ENCODE results near the gene STX3. TPM values are rescaled to one million over a fixed set of nuclear protein-coding genes. Genes with fewer than 3 reads are reported as not detected.
A peak's percentile ranks its signal among the peaks of the same experiment; 100 is the strongest.

Gene STX3
- total and polyA plus RNA-seq, 8 donors = 12.1 to 21.5 (median 15.3) TPM

GRCh38 chr11:59746111-59746510 lies 9.1 kb upstream of the STX3 start:
- intact Hi-C loops (cut with DNase I) = no loop called here
- no peak for DNase-seq
- H3K27me3 ChIP-seq = peaks cover 0 to 3% (median 0%) of the 10 kb centered on the region in 4 donors
- ATAC-seq = no peak
- TF ChIP-seq, protein P1, sequence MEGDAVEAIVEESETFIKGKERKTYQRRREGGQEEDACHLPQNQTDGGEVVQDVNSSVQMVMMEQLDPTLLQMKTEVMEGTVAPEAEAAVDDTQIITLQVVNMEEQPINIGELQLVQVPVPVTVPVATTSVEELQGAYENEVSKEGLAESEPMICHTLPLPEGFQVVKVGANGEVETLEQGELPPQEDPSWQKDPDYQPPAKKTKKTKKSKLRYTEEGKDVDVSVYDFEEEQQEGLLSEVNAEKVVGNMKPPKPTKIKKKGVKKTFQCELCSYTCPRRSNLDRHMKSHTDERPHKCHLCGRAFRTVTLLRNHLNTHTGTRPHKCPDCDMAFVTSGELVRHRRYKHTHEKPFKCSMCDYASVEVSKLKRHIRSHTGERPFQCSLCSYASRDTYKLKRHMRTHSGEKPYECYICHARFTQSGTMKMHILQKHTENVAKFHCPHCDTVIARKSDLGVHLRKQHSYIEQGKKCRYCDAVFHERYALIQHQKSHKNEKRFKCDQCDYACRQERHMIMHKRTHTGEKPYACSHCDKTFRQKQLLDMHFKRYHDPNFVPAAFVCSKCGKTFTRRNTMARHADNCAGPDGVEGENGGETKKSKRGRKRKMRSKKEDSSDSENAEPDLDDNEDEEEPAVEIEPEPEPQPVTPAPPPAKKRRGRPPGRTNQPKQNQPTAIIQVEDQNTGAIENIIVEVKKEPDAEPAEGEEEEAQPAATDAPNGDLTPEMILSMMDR (IDR thresholded peaks at IDR 0.05) = no peak
- H3K36me3 ChIP-seq = no peaks in the 10 kb centered on the region
- FAIRE-seq = no peak
- H3K4me3 ChIP-seq = no peak overlapping the region
- WGBS, 2 donors = 65 to 76% methylated on average over 2 of the region's 2 CpGs
- no peak overlapping the region for H3K27ac ChIP-seq
- H3K9me3 ChIP-seq = no peaks in the 10 kb centered on the region
- H3K4me1 ChIP-seq = no peaks in the 10 kb centered on the region

- Histone ChIP-seq H3K36me3 (no peaks in the 10 kb centered on the region), H3K27me3 (no peaks in the 10 kb centered on the region), H3K27ac (peak overlapping the region; percentile 7 to 96 (median 93)), H3K4me3 (peak overlapping the region; percentile 66 to 94 (median 91)), H3K9me3 (no peaks in the 10 kb centered on the region), H3K4me1 (peaks cover 0 to 15% (median 7%) of the 10 kb centered on the region in 3 donors)
- TF ChIP-seq, protein P1 (IDR thresholded peaks at IDR 0.05) = peak; percentile 86 to 96 (median 90)
- DNase-seq = peak; percentile 78 to 91 (median 86)
- intact Hi-C loops (cut with DNase I) = loop anchor here in 2 of 3 donors (5.0 kb wide), 1 partner anchor 48 kb away; no protein-coding TSS in a partner anchor
- WGBS, 2 donors = 23 to 24% methylated on average over 47 of the region's 47 CpGs
- ATAC-seq = peak; percentile 59 to 80 (median 70)
- FAIRE-seq = no peak
These were observed 1.3 kb upstream of the STX3 start for GRCh38 chr11:59753650-59754493.

- TF ChIP-seq, protein P1 (IDR thresholded peaks at IDR 0.05) = no peak
- peak in 2 of 4 donors; percentile 17 to 24 for ATAC-seq
- Histone ChIP-seq H3K27ac (peak overlapping the region; percentile 91 to 96 (median 94)), H3K36me3 (no peaks in the 10 kb centered on the region), H3K4me1 (peaks cover 0 to 15% (median 7%) of the 10 kb centered on the region in 3 donors), H3K9me3 (no peaks in the 10 kb centered on the region), H3K27me3 (no peaks in the 10 kb centered on the region), H3K4me3 (peak overlapping the region; percentile 66 to 94 (median 91))
- no peak for FAIRE-seq
- 0% methylated on average over 20 of the region's 20 CpGs for WGBS, 2 donors
- intact Hi-C loops (cut with DNase I) = loop anchor here in 2 of 3 donors (5.0 kb wide), 1 partner anchor 48 kb away; no protein-coding TSS in a partner anchor
- peak in 2 of 6 donors; percentile 31 to 62 for DNase-seq
These were observed 700 bp upstream of the STX3 start for GRCh38 chr11:59754494-59754858.

DNA sequence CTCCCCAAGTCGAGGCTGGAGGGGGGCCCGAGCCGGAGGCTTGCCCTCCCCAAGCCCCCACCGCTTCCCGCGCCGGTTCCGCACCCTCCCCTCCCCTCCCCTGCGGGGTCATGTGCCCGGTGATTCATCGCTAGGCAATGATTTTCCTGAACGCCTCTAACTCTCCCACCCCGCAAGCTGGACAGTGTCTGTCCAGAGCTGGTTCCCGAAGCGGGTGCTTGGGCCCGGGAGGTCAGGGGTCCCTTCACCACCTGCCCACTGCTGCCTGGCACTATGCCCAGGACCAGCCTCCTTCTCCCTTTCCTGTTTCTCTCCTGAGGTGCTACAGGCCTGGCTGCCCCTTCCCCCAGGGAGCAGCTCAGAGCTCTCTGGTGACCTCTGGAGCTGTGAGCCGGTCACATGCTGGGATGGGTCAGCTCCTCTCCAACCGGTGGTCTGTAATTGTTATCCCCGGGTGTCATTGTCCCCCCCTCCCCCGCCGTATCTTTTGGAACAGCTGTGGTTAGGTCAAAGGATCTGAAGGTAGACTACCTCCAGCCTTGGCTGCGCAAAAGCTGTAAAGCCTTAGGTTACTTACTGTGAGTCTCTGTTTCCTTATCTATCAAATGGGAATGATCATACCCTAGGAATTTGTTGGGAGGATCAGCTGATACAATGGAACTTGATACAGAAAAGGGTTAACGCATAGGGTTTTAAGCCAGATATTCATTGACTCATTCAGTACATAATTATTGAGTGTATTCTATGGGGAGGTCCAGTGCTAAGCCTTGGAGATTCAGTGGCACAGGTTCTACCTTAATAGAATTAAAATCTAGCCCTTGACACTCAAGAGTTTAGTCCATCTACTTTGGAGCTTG lies 753 bp downstream of the STX3 start:
- FAIRE-seq = no peak

More for the DNA sequence above, 753 bp downstream of the STX3 start:
- no peaks in the 10 kb centered on the region for H3K27me3 ChIP-seq
- intact Hi-C loops (cut with DNase I) = no loop called here
- TF ChIP-seq, protein P1 (IDR thresholded peaks at IDR 0.05) = no peak
- ATAC-seq (peak; percentile 80 to 89 (median 83)), DNase-seq (peak; percentile 80 to 90 (median 85))
- peak overlapping the region; percentile 91 to 96 (median 94) for H3K27ac ChIP-seq
- H3K4me1 ChIP-seq = peaks cover 0 to 15% (median 7%) of the 10 kb centered on the region in 3 donors
- H3K9me3 ChIP-seq = no peaks in the 10 kb centered on the region
- no peaks in the 10 kb centered on the region for H3K36me3 ChIP-seq
- peak overlapping the region; percentile 66 to 94 (median 91) for H3K4me3 ChIP-seq
- 3 to 4% methylated on average over 17 to 23 of the region's 23 CpGs for WGBS, 2 donors
